IMR-90 (cell line): ENCODE results near the gene SLC17A6. TPM values are rescaled to one million over a fixed set of nuclear protein-coding genes. Genes with fewer than 3 reads are reported as not detected.

Experiments
- ATAC-seq: fragments of 200-7000 bp; cut with Tn5 transposase; 2 replicates; pipeline ENCODE4 v1.9.1; 2020; ENCODE audit warnings: low read depth, mild to moderate bottlenecking, moderate library complexity
- BruUV-seq: library from RNA; stranded (reverse); fragments of 400-500 nt; replicated peaks from 2 replicates; lab custom pipeline; 2021; lab: Mats Ljungman, UMichigan
- CTCF ChIA-PET: fragments of 300-600 bp; formaldehyde crosslinking; extraction: SDS; loops from one replicate; lab custom pipeline; 2021; ENCODE audit warnings: antibody characterized with exemption; lab: Yijun Ruan, JAX
- POLR2A ChIA-PET: fragments of 300-600 bp; sonication (Branson Sonifier 250); formaldehyde crosslinking; loops from one replicate; lab custom pipeline; 2022; ENCODE audit warnings: antibody characterized with exemption; ENCODE audit not compliant: unreplicated experiment; lab: Charles Lee
- DNase-seq: peaks from one replicate; pipeline ENCODE4 v3.0.0; 2013
- H2AFZ ChIP-seq: replicated peaks from 2 replicates; pipeline ENCODE3; 2013; ENCODE audit warnings: low read length, mild to moderate bottlenecking; ENCODE audit not compliant: poor library complexity
- H2AK5ac ChIP-seq: 2 replicates; pipeline ENCODE4 v1.6.1; 2013; ENCODE audit warnings: low read depth, low read length, inconsistent platforms
- H2AK9ac ChIP-seq: replicated peaks from 2 replicates; pipeline ENCODE3; 2013; ENCODE audit warnings: mild to moderate bottlenecking, low read depth, low read length, moderate library complexity; ENCODE audit not compliant: poor library complexity
- H2BK120ac ChIP-seq: 2 replicates; pipeline ENCODE4 v1.6.1; 2013; ENCODE audit warnings: low read depth, low read length, inconsistent platforms
- H2BK15ac ChIP-seq: 3 replicates; pipeline ENCODE4 v1.6.1; 2013; ENCODE audit warnings: low read depth, low read length, inconsistent platforms
- H2BK20ac ChIP-seq: 2 replicates; pipeline ENCODE4 v1.6.1; 2013; ENCODE audit warnings: low read depth, mild to moderate bottlenecking, inconsistent platforms, low read length, moderate library complexity
- H2BK5ac ChIP-seq: 2 replicates; pipeline ENCODE4 v1.6.1; 2013; ENCODE audit warnings: mild to moderate bottlenecking, low read depth, low read length, inconsistent platforms; ENCODE audit not compliant: poor library complexity, severe bottlenecking
- H3K14ac ChIP-seq: replicated peaks from 2 replicates; pipeline ENCODE4 v1.6.1; 2013; ENCODE audit warnings: low read depth, low read length, inconsistent platforms
- H3K18ac ChIP-seq: 2 replicates; pipeline ENCODE4 v1.6.1; 2013; ENCODE audit warnings: low read depth, low read length, control low read depth
- H3K23ac ChIP-seq: 2 replicates; pipeline ENCODE4 v1.6.1; 2013; ENCODE audit warnings: low read depth, low read length, inconsistent platforms
- H3K27ac ChIP-seq: 2 replicates; pipeline ENCODE4 v1.5.1; 2013; ENCODE audit warnings: mild to moderate bottlenecking, control low read depth, low read length; ENCODE audit not compliant: insufficient read depth
- H3K27me3 ChIP-seq: 2 replicates; pipeline ENCODE4 v1.6.1; 2013; ENCODE audit warnings: low read length; ENCODE audit not compliant: control insufficient read depth, insufficient read depth
- H3K36me3 ChIP-seq: 2 replicates; pipeline ENCODE4 v1.6.1; 2013; ENCODE audit warnings: low read length, mixed read lengths; ENCODE audit not compliant: control insufficient read depth, insufficient read depth
- H3K4ac ChIP-seq: 2 replicates; pipeline ENCODE4 v1.6.1; 2013; ENCODE audit warnings: low read depth, low read length, inconsistent platforms
- H3K4me1 ChIP-seq: 2 replicates; pipeline ENCODE4 v1.6.1; 2013; ENCODE audit warnings: low read length, mixed read lengths; ENCODE audit not compliant: control insufficient read depth, insufficient read depth
- H3K4me2 ChIP-seq: 2 replicates; pipeline ENCODE4 v1.6.1; 2013; ENCODE audit warnings: low read depth, mild to moderate bottlenecking, control low read depth, low read length, moderate library complexity
- H3K4me3 ChIP-seq: 2 replicates; pipeline ENCODE4 v1.5.1; 2013; ENCODE audit warnings: low read depth, mild to moderate bottlenecking, control low read depth, low read length, moderate library complexity; ENCODE audit not compliant: insufficient read depth
- H3K56ac ChIP-seq: 2 replicates; pipeline ENCODE4 v1.6.1; 2013; ENCODE audit warnings: low read length, inconsistent platforms; ENCODE audit not compliant: insufficient read depth; ENCODE audit errors: extremely low read depth
- H3K79me1 ChIP-seq, 2 experiments: 2 replicates each; pipeline ENCODE4 v1.6.1; 2013; ENCODE audit warnings: low read length in 2 of 2, inconsistent platforms in 1 of 2, low read depth in 1 of 2
- H3K9ac ChIP-seq: 2 replicates; pipeline ENCODE4 v1.6.1; 2013; ENCODE audit warnings: low read depth, low read length, control low read depth
- H3K9me1 ChIP-seq: 2 replicates; pipeline ENCODE4 v1.6.1; 2013; ENCODE audit warnings: low read length, inconsistent platforms; ENCODE audit not compliant: insufficient read depth
- H3K9me3 ChIP-seq: 2 replicates; pipeline ENCODE4 v1.6.1; 2013; ENCODE audit warnings: low read length; ENCODE audit not compliant: control insufficient read depth, insufficient read depth
- H4K20me1 ChIP-seq: 2 replicates; pipeline ENCODE4 v1.6.1; 2013; ENCODE audit warnings: low read length, inconsistent platforms; ENCODE audit not compliant: insufficient read depth
- H4K5ac ChIP-seq: 2 replicates; pipeline ENCODE4 v1.6.1; 2013; ENCODE audit warnings: mild to moderate bottlenecking, low read depth, low read length, control low read depth
- H4K8ac ChIP-seq, 2 experiments: 2 replicates each; pipeline ENCODE4 v1.6.1; 2013; ENCODE audit warnings: low read depth in 2 of 2, low read length in 2 of 2, control low read depth in 1 of 2, inconsistent platforms in 1 of 2
- H4K91ac ChIP-seq: 2 replicates; pipeline ENCODE4 v1.6.1; 2013; ENCODE audit warnings: low read depth, low read length, inconsistent platforms; ENCODE audit not compliant: insufficient read depth
- BHLHE40 ChIP-seq: fragments of 150-350 bp; IDR thresholded peaks from 2 replicates; pipeline ENCODE4 v1.6.1; 2016; ENCODE audit warnings: mild to moderate bottlenecking, low read depth, low read length
- CEBPB ChIP-seq: IDR thresholded peaks from 2 replicates; pipeline ENCODE4 v1.6.1; 2012; ENCODE audit warnings: low read depth, low read length, improper control_type of control experiment
- CHD1 ChIP-seq: IDR thresholded peaks from 2 replicates; pipeline ENCODE4 v1.6.1; 2012; ENCODE audit warnings: low read depth, low read length, improper control_type of control experiment
- MAFK ChIP-seq: IDR thresholded peaks from 2 replicates; pipeline ENCODE4 v1.6.1; 2012; ENCODE audit warnings: low read depth, low read length, improper control_type of control experiment
- MAZ ChIP-seq: IDR thresholded peaks from 2 replicates; pipeline ENCODE4 v1.6.1; 2012; ENCODE audit warnings: low read depth, mild to moderate bottlenecking, low read length, improper control_type of control experiment, moderate library complexity, borderline replicate concordance
- MXI1 ChIP-seq: IDR thresholded peaks from 2 replicates; pipeline ENCODE4 v1.6.1; 2012; ENCODE audit warnings: low read depth, mild to moderate bottlenecking, low read length, moderate library complexity, borderline replicate concordance
- POLR2A ChIP-seq: IDR thresholded peaks from 2 replicates; pipeline ENCODE4 v1.6.1; 2012; ENCODE audit warnings: mild to moderate bottlenecking, low read depth, low read length
- RAD21 ChIP-seq: IDR thresholded peaks from 2 replicates; pipeline ENCODE4 v1.6.1; 2012; ENCODE audit warnings: low read length, improper control_type of control experiment
- RCOR1 ChIP-seq: IDR thresholded peaks from 2 replicates; pipeline ENCODE4 v1.6.1; 2012; ENCODE audit warnings: mild to moderate bottlenecking, low read length, improper control_type of control experiment; ENCODE audit not compliant: insufficient replicate concordance
- RFX5 ChIP-seq: IDR thresholded peaks from 2 replicates; pipeline ENCODE4 v1.8.0; 2012; ENCODE audit warnings: low read depth, mild to moderate bottlenecking, low read length, moderate library complexity
- SMC3 ChIP-seq: fragments of 150-350 bp; IDR thresholded peaks from 2 replicates; pipeline ENCODE4 v1.6.1; 2016; ENCODE audit warnings: low read depth, mild to moderate bottlenecking, antibody characterized with exemption, low read length, moderate library complexity
- USF2 ChIP-seq: fragments of 150-350 bp; IDR thresholded peaks from 2 replicates; pipeline ENCODE4 v1.6.1; 2017; ENCODE audit warnings: mild to moderate bottlenecking, antibody characterized with exemption, low read length, low read depth
- WGBS, 2 experiments: methylation state at CpG; one replicate each; pipeline versions ENCODE4 v1.1.5 to v1.1.7; 2013; ENCODE audit warnings: missing lambda C conversion rate in 2 of 2; ENCODE audit not compliant: insufficient read length in 1 of 2; ENCODE audit errors: extremely low coverage in 2 of 2; 5-methylcytosine and 5-hydroxymethylcytosine counted together
- dilution Hi-C: fragments of 300-500 bp; cut with HindIII; formaldehyde crosslinking; loops from one replicate; pipeline ENCODE4 v1.14.3; 2018; ENCODE audit warnings: low sequenced_read_pairs; ENCODE audit not compliant: unreplicated experiment
- in situ Hi-C: fragments of 300-500 bp; cut with MboI; formaldehyde crosslinking; loops from 3 replicates; pipeline ENCODE4 v1.14.3; 2019; ENCODE audit warnings: low sequenced_read_pairs, inconsistent platforms, mixed read lengths
- intact Hi-C: fragments of 100-400 bp; cut with micrococcal nuclease; formaldehyde crosslinking; loops from 2 replicates; pipeline ENCODE4 v1.10.0; 2022
- polyA plus RNA-seq, 3 experiments: library from polyadenylated mRNA; depleted of rRNA; stranded (reverse); fragments of >200 nt; gene quantifications; 2 replicates each; pipeline ENCODE4 v1.2.3, GENCODE V29; 2012; ENCODE audit warnings: low replicate concordance in 1 of 3
- total RNA-seq: library from RNA; depleted of rRNA; stranded (reverse); fragments of >200 nt; gene quantifications from 2 replicates; pipeline ENCODE4 v1.2.3, GENCODE V29; 2012
- TF ChIP-seq, protein P1 (sequence below): conservative IDR thresholded peaks from 2 replicates; pipeline ENCODE4 v1.5.1; 2012; ENCODE audit warnings: mild to moderate bottlenecking, low read depth, low read length, improper control_type of control experiment
- TF ChIP-seq, protein P2 (sequence below): fragments of 150-350 bp; IDR thresholded peaks from 2 replicates; pipeline ENCODE4 v1.6.1; 2016; ENCODE audit warnings: low read depth, mild to moderate bottlenecking, low read length, moderate library complexity, borderline replicate concordance

SLC17A6 gene
- total and polyA plus RNA-seq, 2 of the 4 experiments (the other 2 are of a cell fraction), result not detected

- WGBS, 2 experiments, result no CpG with 5 or more reads among the region's 3 CpGs
- Histone ChIP-seq H4K8ac (no peak overlapping the region), H3K4me1 (no peaks in the 10 kb centered on the region), H3K9me1 (no peaks in the 10 kb centered on the region), H2BK5ac (no peak overlapping the region), H3K36me3 (no peaks in the 10 kb centered on the region), H3K23ac (no peak overlapping the region), H3K4ac (no peak overlapping the region), H3K14ac (no peak overlapping the region), H2AK9ac (no peak overlapping the region), H2AK5ac (no peak overlapping the region), H3K27ac (no peak overlapping the region), H3K4me2 (no peak overlapping the region), H3K56ac (no peak overlapping the region), H2AFZ (no peak overlapping the region), H2BK15ac (no peak overlapping the region), H3K9ac (no peak overlapping the region), H3K27me3 (peaks cover 37% of the 10 kb centered on the region), H3K9me3 (0 out of 2 replicates have a peak, but pooled peaks cover 2% of the 10 kb centered on the region), H3K4me3 (no peak overlapping the region), H4K91ac (no peak overlapping the region), H3K18ac (no peak overlapping the region), H4K5ac (no peak overlapping the region), H3K79me1 (no peaks in the 10 kb centered on the region), H4K20me1 (no peaks in the 10 kb centered on the region), H2BK20ac (no peak overlapping the region), H2BK120ac (no peak overlapping the region)
- intact Hi-C loops (no loop called here), in situ Hi-C loops (no loop called here), dilution Hi-C loops (no loop called here)
- no peak for DNase-seq
- ChIA-PET POLR2A (no interaction called here), CTCF (no interaction called here)
- TF ChIP-seq, protein P1, sequence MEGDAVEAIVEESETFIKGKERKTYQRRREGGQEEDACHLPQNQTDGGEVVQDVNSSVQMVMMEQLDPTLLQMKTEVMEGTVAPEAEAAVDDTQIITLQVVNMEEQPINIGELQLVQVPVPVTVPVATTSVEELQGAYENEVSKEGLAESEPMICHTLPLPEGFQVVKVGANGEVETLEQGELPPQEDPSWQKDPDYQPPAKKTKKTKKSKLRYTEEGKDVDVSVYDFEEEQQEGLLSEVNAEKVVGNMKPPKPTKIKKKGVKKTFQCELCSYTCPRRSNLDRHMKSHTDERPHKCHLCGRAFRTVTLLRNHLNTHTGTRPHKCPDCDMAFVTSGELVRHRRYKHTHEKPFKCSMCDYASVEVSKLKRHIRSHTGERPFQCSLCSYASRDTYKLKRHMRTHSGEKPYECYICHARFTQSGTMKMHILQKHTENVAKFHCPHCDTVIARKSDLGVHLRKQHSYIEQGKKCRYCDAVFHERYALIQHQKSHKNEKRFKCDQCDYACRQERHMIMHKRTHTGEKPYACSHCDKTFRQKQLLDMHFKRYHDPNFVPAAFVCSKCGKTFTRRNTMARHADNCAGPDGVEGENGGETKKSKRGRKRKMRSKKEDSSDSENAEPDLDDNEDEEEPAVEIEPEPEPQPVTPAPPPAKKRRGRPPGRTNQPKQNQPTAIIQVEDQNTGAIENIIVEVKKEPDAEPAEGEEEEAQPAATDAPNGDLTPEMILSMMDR, result no peak
- TF ChIP-seq RAD21 (no peak), MAZ (no peak), SMC3 (no peak), BHLHE40 (no peak), RCOR1 (no peak), USF2 (no peak), RFX5 (no peak), MXI1 (no peak), POLR2A (no peak), CHD1 (no peak), CEBPB (no peak), MAFK (no peak)
- TF ChIP-seq, protein P2, sequence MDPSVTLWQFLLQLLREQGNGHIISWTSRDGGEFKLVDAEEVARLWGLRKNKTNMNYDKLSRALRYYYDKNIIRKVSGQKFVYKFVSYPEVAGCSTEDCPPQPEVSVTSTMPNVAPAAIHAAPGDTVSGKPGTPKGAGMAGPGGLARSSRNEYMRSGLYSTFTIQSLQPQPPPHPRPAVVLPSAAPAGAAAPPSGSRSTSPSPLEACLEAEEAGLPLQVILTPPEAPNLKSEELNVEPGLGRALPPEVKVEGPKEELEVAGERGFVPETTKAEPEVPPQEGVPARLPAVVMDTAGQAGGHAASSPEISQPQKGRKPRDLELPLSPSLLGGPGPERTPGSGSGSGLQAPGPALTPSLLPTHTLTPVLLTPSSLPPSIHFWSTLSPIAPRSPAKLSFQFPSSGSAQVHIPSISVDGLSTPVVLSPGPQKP, result no peak
- BruUV-seq, result no TSS peak
- ATAC-seq, result no peak
Measured at GRCh38 chr11:22344081-22344480, 5.9 kb downstream of the SLC17A6 start.
